GM18520 (cell line): Measurements from ENCODE around the gene SLC6A19.

ENCODE experiments used
- ATAC-seq: cut with Tn5 transposase; IDR thresholded peaks from one replicate; pipeline ENCODE4 v1.9.1; 2021; ENCODE audit not compliant: unreplicated experiment

The SLC6A19 gene

DNA sequence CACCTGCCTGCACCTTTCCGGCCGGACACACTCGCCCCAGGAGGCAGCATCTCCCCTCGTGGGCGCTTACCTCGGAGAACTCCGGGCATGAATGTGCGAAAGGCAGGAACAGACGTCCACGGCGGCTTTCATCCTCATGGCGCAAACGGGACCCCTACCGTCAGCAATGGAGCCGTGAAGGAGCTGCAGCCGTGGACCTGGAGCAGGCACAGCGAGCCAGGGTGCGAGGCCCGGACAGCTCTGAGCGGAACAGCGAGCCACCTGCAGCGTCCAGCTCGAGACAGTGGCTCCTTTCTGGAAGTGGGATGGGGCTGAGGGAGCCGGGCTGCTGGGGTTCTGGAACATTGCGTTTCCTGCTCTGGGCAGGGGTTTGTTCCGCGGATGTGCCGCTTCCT, 7.8 kb upstream of the SLC6A19 start:
- no peak for ATAC-seq

DNA sequence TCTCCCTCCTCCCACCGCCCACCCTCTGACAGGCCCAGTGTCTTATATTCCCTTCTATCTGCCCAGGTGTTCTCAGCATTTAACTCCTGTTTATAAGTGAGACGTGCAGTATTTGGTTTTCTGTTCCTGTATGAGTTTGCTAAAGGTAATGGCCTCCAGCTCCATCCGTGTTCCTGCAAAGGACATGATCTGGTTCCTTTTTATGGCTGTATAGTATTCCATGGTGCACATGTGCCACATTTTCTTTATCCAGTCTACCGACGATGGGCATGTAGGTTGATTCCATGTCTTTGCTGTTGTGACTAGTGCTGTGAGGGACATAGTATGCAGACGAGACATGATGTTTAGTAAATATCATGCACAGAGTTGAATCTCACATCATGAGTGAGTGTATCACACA, 7.0 kb upstream of the SLC6A19 start:
- no peak for ATAC-seq

DNA sequence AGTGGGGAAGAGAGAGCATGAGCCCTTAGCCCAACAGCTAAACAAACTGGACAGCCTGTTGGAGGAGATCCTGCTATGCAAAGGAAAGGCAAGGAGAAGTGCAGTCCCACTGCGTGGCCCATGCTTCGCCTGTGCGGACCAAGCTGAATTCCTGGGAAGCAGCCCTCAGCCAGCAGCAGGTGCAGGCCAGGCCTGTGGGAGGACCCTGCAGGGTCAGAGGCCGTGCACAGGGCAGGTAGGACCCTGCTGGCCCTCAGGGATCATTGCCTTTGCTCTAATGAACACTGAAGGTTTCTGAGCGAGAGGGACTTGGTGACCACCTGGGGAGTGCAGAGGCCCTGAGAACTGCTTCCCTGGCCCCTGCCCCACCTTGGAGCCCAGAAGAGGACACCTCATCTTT, 6.0 kb upstream of the SLC6A19 start:
- no peak for ATAC-seq

DNA sequence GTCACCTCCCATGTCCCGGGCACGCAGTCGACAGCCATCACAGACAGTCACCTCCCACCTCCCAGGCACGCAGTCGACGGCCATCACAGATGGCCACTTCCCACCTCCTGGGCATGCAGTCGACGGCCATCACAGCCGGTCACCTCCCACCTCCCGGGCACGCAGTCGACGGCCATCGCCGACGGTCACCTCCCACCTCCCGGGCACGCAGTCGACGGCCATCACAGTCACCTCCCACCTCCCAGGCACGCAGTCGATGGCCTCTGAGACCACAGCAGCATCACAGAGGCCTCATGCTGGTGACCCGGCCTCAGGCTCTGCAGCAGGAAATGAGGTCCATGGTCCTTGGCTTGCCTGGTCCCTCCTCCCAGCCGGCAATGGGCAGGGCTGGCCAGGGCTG, 5.5 kb upstream of the SLC6A19 start:
- ATAC-seq, result no peak

- no peak for ATAC-seq
Measured at GRCh38 chr5:1196562-1196961, 4.8 kb upstream of the SLC6A19 start.

DNA sequence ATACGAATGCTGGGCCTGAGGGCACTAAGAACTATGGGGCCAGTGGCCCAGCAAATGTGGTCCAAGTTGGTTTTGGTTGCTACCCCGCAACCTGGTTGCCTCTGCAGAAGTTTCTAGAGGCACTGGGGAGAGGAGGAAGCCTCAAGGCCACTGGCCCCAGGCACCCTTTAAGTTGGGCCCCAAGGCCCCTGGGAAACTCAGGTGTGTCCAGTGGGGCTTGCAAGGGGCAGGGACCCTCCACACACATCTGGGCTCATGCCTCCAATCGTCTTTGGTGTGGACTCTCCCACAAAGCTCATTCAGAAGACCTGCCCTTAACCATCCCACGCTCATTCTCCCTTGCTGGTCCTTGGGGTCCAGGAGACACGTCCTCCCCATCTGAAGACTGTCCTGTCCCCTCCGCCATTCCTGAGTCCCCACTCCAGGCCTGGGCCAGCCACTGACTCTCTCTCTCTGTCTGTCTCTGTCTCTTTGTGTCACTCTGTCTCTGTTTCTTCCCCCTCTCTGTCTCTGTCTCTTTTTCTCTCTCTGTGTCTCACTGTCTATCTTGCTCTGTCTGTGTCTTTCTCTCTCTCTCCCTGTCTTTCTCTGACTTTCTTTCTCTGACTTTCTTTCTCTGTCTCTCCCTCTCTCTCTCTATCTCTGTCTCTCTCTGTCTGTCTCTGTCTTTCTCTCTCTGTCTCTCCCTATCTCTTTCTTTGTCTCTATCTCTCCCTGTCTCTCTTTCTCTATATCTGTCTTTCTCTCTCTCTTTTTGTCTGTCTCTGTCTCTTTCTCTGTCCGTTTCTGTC, 3.3 kb upstream of the SLC6A19 start:
- ATAC-seq, result no peak

GRCh38 chr5:1199340-1199648, 2.1 kb upstream of the SLC6A19 start:
- ATAC-seq, result no peak

DNA sequence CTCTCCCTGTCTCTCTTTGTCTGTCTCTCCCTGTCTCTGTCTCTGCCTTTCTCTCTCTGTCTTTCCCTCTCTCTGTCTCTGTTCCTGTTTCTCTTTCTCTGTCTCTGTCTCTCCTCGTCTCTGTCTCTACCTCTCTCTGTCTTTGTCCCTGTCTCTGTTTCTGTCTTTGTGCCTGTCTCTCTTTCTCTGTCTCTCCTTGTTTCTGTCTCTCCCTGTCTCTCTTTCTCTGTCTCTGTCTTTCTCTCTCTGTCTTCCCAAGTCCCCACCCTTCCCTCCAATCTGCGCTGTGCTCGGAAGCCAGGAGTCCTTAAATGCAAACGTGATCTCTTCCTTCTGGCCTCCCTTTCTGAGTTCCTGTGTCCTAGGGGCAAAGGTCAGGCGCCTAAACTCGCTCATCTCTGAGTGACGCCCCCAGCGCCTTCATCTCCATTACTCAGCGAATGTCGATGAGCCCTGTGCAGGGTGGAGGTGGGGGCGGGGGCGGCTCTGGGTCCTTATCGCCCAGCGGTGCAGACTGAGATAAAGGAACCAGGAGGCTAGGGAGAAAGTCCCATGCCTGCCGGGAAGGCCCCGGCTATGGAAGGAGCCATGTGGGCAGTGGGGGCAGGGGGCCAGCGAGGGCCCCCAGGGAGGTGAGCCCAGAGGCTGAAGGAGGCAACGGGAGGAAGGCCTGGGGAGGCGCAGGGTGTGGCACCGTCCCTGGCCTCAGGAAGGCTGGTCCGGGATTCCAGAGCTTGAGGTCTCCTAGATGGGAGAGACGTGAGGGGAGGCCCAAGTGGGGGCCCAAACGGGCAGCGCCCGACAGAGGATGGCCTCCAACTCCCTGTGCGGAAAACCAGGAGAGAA, 1.5 kb upstream of the SLC6A19 start:
- ATAC-seq, result no peak

GRCh38 chr5:1200495-1201326, 684 bp upstream of the SLC6A19 start:
- ATAC-seq, result no peak

DNA sequence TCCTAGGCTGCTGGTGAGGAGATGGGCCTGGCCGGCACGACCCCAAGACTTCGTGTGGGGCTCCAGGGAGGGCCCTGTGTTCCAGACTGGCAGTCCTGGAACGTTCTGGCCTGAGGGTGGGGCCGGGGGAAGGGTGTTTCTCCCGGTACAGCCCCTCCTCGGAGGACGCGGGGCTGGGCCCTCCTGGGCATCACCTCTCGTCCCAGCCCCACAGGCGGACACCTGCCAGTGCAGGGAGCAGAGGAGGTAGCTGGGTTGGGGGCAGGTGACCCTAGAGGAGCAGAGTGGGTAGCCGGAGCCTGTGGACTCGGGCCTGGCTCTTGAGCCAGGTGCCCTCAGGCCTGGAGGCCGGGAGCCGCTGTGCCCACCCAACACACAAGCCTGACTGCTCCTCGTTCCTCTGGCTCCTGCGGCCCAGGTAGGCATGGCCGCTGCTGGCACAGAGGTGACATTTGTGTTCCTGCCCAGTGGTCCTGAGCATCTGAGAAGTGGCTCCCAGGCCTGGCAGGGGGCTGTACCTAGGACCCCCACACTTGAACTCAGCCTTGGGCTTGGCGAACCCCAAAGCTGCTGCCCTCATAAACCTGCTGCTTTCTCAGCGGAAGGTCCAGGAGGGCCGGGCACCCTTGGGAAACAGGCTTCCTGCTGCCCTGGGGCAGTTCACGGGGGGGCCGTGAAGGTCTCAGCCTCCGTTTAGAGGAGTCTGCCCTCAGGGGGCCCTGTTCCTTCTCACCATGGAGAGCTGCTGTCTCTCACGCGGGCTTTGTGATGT, 817 bp downstream of the SLC6A19 start:
- no peak for ATAC-seq

- ATAC-seq, result no peak
Measured at GRCh38 chr5:1202798-1203185, 1.4 kb downstream of the SLC6A19 start.

- no peak for ATAC-seq
Measured at GRCh38 chr5:1203311-1203967, 2.0 kb downstream of the SLC6A19 start.

DNA sequence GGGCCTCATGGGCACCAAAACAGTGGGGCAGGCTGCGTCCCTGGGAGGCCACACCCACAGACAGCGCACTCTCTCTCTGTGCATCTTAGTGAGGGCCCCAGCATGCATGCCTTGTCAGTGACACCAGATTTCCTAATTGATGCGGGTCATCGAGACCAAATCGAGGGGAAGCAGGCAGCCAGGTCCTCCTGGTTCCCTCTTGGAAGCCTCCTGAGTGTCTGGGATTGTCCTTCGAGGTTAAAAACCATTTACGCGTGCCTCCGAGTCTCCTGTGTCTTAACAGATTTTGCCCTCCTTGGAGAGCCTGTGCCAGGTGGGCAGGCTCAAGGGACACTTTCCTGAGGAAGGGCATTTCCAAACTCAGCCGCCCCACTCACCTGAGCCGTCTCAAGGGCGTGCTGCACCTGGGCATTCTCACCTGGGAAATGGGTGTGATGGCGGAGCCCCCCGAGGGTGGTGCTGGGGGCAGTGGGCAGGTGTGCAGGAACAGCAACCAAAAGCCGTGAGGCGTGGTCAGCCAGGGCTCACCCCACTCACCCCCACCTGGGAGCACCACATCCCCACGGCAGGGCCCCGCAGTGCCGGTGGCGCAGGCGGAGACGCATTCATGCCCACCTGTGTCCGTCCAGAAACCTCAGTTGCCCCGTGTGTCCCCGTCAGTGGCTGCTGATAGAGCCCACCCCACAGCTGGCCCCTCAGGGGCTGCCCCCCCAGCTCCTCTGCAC, 2.7 kb downstream of the SLC6A19 start:
- ATAC-seq, result no peak

- ATAC-seq, result no peak
Measured at GRCh38 chr5:1204693-1205242, 3.4 kb downstream of the SLC6A19 start.

- no peak for ATAC-seq
Measured at GRCh38 chr5:1205255-1206180, 4.1 kb downstream of the SLC6A19 start.

DNA sequence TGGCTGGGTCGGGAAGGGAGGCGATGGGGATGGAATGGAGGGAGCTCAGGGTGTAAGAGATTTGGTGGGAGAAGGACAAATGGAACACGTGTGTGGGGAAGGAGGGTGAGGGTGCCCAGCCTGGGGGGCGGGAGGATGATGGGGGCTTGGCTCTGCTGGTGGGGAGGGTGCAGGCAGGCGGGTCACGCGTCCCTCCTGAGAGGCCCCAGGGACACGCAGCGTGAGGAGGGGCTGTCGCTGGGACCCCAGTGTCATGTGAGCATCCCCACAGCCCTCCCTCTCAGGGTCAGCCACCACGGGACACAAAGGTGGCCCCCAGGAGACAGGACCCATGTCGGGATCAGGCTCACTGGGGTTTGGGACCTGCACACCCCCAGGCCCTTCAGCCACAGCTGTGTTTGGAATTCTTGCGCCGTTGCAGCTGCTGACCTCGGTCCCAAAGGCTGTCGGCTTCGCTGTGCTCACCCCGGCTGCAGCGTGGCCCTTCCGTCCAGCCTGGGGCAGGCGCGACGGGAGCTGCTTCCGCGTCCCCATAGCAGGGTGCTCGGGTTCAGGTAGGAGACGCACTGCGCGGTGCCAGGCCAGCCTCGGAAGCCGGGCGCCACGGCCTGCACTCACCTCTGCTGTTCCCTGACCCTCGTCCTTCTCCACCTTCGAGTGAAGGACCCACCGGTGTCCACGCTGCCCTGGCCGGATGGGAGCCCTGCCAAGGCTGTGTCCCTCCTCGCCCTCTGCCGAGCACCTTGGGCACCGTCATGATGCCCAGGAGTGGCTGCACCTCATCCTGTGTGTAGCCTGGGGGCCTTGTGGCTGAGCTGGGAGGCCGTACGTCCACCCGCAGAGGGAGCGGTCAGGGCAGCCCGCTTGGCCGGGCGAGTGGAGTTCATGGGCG, 5.4 kb downstream of the SLC6A19 start:
- ATAC-seq, result no peak

- ATAC-seq, result no peak
Measured at GRCh38 chr5:1207555-1207954, 6.2 kb downstream of the SLC6A19 start.
